ENCODE measurements around the gene NPTXR. TPM values are rescaled to one million over a fixed set of nuclear protein-coding genes. Genes with fewer than 3 reads are reported as not detected.

NPTXR gene
- polyA plus RNA-seq, 3 donors = 0.04 TPM; not detected in 2

- no peak overlapping the region for H3K4me3 Mint-ChIP-seq
- Histone ChIP-seq H2AFZ (ENCODE audit: insufficient read depth, low read depth, low read length, poor library complexity, severe bottlenecking) (no peak overlapping the region), H3K9me3 (replicated peaks in 1 of 2; ENCODE audit: control insufficient read depth in 1 of 2, insufficient read depth in 1 of 2, low read length in 2 of 2) (peaks cover 0 to 3% of the 10 kb centered on the region in 2 donors), H3K9ac (ENCODE audit: insufficient read depth, low read length, poor library complexity, severe bottlenecking) (no peak overlapping the region), H3K27ac (ENCODE audit: low read depth in 1 of 2, low read length in 2 of 2) (no peak overlapping the region), H3K79me2 (ENCODE audit: insufficient read depth, low read length) (no peaks in the 10 kb centered on the region), H4K20me1 (ENCODE audit: insufficient read depth, low read length) (no peaks in the 10 kb centered on the region), H3K4me1 (ENCODE audit: control insufficient read depth in 1 of 2, insufficient read depth in 2 of 2, low read length in 2 of 2) (peaks cover 0 to under 1% of the 10 kb centered on the region in 2 donors), H3K27me3 (ENCODE audit: control insufficient read depth in 2 of 2, insufficient read depth in 2 of 2, low read length in 2 of 2) (peaks cover 10 to 26% of the 10 kb centered on the region in 2 donors), H3K4me3 (replicated peaks in 1 of 3; ENCODE audit: low read depth in 2 of 3, low read length in 3 of 3) (no peak overlapping the region), H3K36me3 (replicated peaks in 1 of 2; ENCODE audit: control insufficient read depth in 1 of 2, insufficient read depth in 2 of 2, low read length in 2 of 2) (no peaks in the 10 kb centered on the region), H3K4me2 (replicated peaks; ENCODE audit: extremely low read depth, low read length, poor library complexity, severe bottlenecking) (no peak overlapping the region)
- peak overlapping the region in 1 of 7 donors; percentile 16 for H3K27ac Mint-ChIP-seq
- peaks cover 2 to 4% of the 10 kb centered on the region in 2 donors for H3K36me3 Mint-ChIP-seq
- intact Hi-C loops (cut with micrococcal nuclease) = no loop called here
- H3K9me3 Mint-ChIP-seq = peaks cover 0 to 4% (median 3%) of the 10 kb centered on the region in 7 donors
- peaks cover 29 to 48% (median 37%) of the 10 kb centered on the region in 3 donors for H3K27me3 Mint-ChIP-seq (ENCODE audit: low read depth in 3 of 3)
- H3K4me1 Mint-ChIP-seq = peaks cover 8% of the 10 kb centered on the region
- no peak for TF ChIP-seq CTCF (IDR thresholded peaks at IDR 0.05)
- no CpG with 5 or more reads among the region's 6 CpGs for WGBS (ENCODE audit: insufficient coverage)
- DNase-seq = no peak
Observed at GRCh38 chr22:38837414-38837928, 6.4 kb downstream of the NPTXR start.

GRCh38 chr22:38835888-38836301 lies 7.9 kb downstream of the NPTXR start:
- Mint-ChIP-seq H3K36me3 (no peaks in the 10 kb centered on the region), H3K4me3 (no peak overlapping the region), H3K27me3 (ENCODE audit: low read depth in 3 of 3) (peaks cover 17 to 33% (median 21%) of the 10 kb centered on the region in 3 donors), H3K27ac (no peak overlapping the region), H3K9me3 (no peaks in the 10 kb centered on the region), H3K4me1 (peaks cover 10% of the 10 kb centered on the region)
- Histone ChIP-seq H3K79me2 (ENCODE audit: insufficient read depth, low read length) (no peaks in the 10 kb centered on the region), H3K9me3 (replicated peaks in 1 of 2; ENCODE audit: control insufficient read depth in 1 of 2, insufficient read depth in 1 of 2, low read length in 2 of 2) (no peaks in the 10 kb centered on the region), H3K9ac (ENCODE audit: insufficient read depth, low read length, poor library complexity, severe bottlenecking) (no peak overlapping the region), H3K27ac (ENCODE audit: low read depth in 1 of 2, low read length in 2 of 2) (no peak overlapping the region), H2AFZ (ENCODE audit: insufficient read depth, low read depth, low read length, poor library complexity, severe bottlenecking) (no peak overlapping the region), H3K27me3 (ENCODE audit: control insufficient read depth in 2 of 2, insufficient read depth in 2 of 2, low read length in 2 of 2) (peaks cover 0 to 10% of the 10 kb centered on the region in 2 donors), H3K36me3 (replicated peaks in 1 of 2; ENCODE audit: control insufficient read depth in 1 of 2, insufficient read depth in 2 of 2, low read length in 2 of 2) (no peaks in the 10 kb centered on the region), H4K20me1 (ENCODE audit: insufficient read depth, low read length) (no peaks in the 10 kb centered on the region), H3K4me1 (ENCODE audit: control insufficient read depth in 1 of 2, insufficient read depth in 2 of 2, low read length in 2 of 2) (peaks cover 0 to 7% of the 10 kb centered on the region in 2 donors), H3K4me3 (replicated peaks in 1 of 3; ENCODE audit: low read depth in 2 of 3, low read length in 3 of 3) (no peak overlapping the region), H3K4me2 (replicated peaks; ENCODE audit: extremely low read depth, low read length, poor library complexity, severe bottlenecking) (no peak overlapping the region)
- 87% methylated on average over 10 of the region's 19 CpGs for WGBS (ENCODE audit: insufficient coverage)
- intact Hi-C loops (cut with micrococcal nuclease) = no loop called here
- DNase-seq = no peak
- no peak for TF ChIP-seq CTCF (IDR thresholded peaks at IDR 0.05)
